ENCODE results near the gene RAB26.
A peak's percentile ranks its signal among the peaks of the same experiment; 100 is the strongest.

RAB26 gene

DNA sequence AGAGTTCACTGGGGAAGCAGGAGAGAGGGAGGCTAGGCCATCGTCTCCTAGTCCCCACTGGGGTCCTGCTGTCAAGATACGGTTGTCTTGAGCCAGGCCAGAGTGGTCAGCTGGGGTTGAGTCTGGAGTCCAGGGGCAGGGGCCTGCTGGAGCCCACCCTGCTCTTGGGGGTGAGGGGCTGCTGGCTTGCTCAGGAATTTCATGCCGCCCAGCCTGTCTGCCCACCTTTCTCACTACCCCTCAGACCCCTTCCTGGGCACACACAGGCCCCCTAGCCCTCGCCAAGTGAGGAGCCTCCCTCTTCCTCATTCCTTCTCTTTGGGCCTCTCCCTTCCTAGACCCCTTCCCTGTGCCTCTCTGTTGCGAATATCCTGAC is 8.4 kb downstream of the RAB26 start:
- intact Hi-C loops (cut with DNase I) = loop anchor here (5.0 kb wide), 1 partner anchor 50 kb away; the partner anchor contains the start of gene MLST8
- no peak for DNase-seq

DNA sequence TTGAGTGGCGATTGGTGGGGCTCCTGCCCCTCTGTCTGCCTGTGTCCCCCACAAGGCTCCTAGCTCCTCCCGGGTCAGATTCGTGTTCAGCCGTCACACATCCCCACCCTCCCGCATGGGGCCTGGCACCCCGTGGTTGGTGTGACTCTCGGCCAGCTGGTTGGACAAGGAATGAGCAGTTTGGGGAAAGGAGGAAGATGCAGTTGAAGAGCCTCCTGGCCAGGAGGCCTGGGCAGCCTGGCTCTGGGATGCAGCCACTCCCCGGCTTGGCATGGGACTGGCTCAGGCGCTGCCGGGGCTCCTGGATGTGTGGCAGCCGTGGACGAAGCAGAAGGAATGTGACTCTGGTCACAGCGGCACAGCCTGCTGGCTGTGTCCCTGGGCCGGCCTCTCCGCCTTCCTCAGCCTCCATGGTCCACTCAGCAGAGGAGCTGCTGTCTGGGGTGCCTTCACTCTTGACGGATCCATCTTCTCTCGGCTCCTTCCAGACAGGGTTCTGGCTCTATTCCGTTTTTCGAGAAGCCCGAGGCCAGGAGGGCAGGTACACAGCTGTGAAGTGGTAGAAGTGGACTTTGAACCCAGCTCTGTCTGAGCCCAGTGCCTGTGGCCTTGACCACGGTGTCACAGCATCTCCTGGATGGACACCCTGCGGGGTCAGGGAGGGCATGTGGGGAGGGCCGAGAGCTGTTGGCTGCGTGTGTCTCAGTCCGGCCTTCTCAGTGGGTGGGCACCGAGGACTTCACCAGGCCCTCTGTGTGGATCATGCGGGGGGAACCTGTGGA is 9.2 kb downstream of the RAB26 start:
- DNase-seq = peak in 1 of 10 donors; percentile 87
- intact Hi-C loops (cut with DNase I) = loop anchor here (5.0 kb wide), 1 partner anchor 50 kb away; the partner anchor contains the start of gene MLST8

DNA sequence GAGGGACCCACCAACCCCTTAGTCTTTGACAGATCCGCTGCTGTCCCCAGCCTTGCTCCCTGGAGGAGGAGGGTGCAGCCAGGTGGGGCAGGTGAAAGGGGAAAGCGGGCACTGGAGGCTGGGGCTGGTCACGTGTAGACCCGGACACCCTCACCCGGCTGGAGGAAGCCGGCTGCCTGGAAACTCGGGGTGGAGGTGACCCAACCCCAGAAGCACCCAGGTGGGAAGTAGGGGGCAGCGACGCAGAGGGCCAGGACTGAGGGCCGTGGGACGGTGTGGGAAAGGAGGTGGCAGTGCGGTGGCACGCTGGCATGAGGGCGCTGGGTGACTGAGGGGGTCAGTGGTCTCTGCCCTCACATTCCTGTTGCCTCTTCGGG is 9.8 kb downstream of the RAB26 start:
- DNase-seq = peak in 1 of 10 donors; percentile 79
- intact Hi-C loops (cut with DNase I) = loop anchor here (5.0 kb wide), 1 partner anchor 49 kb away; the partner anchor contains the start of gene MLST8

DNA sequence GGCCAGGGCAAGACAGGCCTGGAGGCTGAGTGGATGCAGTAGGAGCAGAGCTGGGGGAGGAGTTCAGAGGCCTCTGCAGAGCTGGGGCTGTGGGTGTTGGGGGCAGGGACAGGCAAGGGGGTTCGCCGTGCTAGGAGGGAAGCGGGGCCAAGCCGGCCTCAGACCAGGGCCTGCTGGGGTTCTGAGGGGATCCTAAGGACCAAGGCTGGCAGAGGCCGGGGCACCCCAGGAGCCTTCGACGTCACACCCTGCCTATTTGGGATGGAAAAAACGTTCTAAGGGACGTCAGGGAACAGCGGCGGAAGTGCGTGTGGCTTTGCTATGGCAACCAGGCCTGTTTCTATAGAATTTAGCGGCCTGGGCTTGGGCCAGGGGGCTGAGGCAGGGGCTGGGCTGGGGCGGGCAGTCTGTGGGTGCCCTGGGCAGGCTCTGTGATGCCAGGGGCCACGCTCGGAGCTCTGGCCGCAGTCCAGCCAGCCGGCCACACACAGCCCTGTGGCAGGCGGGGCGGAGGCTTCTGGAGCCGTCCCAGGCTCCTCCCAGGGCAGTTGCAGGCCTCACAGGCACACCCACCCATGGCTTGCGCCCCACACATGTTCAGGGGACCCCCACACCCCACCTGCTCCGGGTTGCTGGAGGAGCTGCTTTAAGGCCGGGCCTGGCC is 10.9 kb downstream of the RAB26 start:
- peak in 8 of 10 donors; percentile 40 to 91 (median 64) for DNase-seq
- intact Hi-C loops (cut with DNase I) = loop anchor here (5.0 kb wide), 1 partner anchor 48 kb away; the partner anchor contains the start of gene MLST8

DNA sequence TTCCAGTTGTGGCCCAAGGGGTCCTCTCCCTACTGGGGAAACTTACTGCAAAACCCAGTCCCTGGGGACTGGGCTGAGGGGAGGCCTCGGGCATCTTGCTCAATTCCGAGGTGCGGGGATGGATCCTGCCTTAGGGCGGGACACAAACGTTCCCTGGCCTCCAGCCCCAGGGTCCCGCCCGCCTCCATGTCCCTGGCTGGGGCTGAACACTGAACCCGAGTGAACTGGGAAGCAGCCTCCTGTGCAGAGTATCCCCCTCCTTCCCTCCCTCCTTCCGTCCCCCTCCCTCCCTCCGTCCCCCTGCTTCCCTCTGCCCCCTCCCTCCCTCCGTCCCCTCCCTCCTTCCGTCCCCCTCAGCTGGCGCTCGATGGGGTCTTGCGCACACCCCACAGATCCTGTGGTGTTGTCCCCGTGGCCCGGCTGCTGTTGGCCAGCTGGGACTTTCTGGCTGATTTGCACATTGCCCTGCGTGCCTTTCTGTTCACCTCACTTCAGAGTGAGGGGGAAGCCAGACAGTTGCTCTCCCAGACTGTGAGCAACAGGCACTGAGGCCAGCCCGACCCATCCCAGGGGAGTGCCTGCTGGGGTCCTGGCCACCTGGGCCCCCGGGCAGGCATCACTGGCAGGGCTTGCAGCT is 12.6 kb downstream of the RAB26 start:
- intact Hi-C loops (cut with DNase I) = no loop called here
- DNase-seq = no peak

DNA sequence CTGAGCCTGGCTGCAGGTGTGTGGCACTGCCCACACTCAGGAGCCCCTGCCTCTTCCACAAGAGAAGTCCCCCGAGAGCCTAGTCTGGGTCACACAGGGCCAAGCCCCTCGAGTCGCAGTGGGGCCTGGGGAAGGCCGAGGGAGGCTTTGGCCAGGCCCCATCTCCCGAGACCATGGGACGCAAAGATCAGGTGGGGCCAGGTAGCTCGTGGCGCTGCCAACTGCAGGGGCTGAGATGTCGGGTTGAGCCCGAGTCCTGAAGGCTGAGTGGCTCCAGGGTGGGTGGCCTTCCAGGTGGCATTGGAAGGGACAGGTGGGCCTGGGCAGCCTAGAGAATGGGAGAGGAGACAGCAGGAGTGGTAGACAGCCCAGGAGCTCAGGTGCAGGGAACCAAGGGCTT is 13.5 kb downstream of the RAB26 start:
- no peak for DNase-seq
- intact Hi-C loops (cut with DNase I) = no loop called here

DNA sequence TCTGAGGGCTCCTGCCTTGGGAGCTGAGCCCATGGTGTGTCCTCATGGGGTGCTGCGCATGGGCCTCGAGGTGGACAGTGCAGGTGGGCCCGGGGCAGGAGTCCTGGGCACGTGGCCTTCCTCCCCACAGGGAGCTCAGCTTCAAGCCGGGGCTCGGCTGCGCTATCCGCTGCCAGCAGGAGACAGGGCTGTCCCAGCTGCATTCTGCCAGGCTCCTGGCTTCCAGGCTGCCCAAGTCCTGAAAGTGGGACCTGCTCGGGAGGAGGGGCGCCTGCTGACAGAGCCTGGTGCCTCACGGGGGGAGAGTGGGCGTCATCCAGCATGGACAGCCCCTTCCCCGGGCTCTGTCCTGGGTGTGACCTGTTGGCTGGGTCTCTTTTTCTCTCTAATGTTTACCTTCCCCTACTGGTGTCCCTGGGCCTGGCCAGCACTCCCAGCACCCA is 14.3 kb downstream of the RAB26 start:
- intact Hi-C loops (cut with DNase I) = no loop called here
- peak in 1 of 10 donors; percentile 74 for DNase-seq

DNA sequence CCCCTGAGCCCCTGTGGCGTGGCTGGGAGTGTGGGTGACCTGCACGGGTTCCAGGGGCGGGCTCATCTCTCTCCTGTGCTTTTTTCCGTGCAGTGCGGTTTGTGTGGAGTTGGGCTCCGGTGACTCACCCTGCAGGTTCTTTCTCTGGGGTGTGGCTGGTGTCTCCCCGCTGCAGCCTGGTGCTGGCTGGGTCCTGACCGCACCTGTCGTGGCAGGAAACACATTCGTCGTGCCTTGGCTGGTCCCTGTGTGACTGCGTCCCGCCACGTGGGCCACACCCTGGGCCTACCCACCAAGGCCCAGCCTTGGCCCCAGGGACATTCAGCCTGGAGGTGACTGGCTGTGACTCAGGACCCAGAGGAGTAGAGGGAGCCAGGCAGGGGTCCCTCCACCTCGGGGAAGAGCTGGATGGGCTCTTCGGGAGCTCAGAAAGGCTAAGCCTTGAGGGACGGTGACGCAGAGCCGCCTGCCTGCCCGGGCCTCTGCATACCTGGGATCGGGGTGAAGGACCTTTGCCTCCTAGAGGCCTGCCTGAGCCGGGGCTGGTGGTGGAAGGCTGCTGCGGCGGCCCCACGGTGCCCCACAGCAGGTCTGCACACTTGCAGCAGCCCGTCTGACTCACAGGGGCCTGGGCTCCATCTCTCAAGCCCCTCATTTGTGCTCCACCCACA is 14.9 kb downstream of the RAB26 start:
- DNase-seq = peak in 1 of 10 donors; percentile 75
- intact Hi-C loops (cut with DNase I) = no loop called here

DNA sequence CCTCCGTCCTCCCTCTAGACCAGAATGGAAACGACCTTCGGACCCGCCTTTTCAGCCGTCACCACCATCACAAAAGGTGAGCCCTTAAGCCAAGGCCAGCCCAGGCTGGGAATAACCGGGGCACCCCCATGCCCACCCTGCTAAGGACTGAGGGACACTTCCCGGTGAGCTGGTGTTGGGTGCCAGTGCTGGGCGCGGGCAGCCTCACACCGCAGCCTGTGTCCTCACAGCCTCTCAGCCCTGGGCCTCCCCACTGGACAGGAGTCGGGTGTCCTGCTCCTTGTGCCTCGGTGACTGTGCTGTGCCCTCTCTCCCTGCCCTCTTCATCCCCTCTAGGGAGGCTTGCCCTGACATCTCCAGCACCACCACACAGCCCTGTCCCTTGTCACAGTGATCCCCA is 17.4 kb downstream of the RAB26 start:
- intact Hi-C loops (cut with DNase I) = no loop called here
- DNase-seq = no peak

DNA sequence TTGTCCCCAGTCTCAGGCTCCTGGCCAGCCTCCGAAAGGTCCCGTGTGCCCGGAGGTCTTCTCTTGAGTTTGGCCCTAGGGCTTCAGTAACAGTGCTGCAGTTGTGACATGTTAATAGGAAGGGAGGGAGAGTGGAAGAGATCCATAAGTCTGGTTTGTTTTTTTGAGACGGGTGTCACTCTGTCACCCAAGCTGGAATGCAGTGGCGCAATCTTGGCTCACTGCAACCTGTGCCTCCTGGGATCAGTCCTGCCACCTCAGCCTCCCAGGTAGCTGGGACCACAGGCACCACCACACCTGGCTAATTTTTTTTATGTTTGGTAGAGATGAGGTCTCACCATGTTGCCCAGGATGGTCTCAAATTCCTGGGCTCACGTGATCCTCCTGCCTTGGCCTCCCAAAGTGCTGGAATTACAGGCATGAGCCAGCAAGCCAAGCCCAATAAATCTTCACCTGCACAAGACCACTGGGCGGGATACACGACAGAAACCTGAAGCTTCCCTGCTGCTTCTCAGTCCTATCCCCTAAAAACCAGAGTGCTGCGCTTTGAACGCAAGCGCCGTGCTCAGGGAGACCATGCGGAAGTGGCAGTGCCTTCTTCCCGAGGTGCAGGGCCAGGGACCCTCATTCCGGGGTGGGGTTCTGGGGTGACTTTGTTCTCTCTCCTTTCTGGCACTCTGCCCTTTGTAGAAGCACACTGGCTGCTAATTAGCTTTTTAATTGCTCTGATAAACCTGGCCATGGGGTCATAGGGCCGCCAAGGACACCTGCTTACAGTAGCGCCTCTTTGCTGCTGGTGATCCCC is 18.0 kb downstream of the RAB26 start:
- intact Hi-C loops (cut with DNase I) = no loop called here
- no peak for DNase-seq

DNA sequence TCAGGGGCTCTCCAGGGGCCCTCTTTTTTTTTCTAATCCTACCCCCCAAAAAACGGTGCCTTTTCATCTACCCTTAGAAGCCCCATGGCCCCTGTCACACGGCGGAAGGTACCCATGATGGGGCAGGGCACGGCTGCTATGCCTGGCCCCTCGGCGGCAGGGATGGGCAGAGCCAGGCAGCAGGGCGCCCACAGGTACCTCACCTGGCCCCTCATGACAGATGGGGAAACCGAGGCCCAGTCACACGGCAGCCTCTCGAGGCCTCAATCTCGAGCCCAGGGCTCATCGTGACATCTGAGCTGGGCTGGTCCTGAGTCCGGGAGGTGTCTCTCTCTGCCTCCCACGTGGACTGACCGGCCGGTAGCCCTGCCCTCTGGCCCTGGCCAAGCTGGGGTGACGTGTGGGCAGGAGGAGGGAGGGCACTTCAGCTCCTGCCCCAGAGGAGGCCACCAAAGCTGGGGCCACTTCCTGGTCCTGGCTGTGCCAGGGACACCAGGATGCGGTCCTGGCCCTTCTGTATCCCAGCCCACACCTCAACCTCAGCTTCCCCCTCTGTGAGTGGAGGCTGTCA is 18.7 kb downstream of the RAB26 start:
- intact Hi-C loops (cut with DNase I) = no loop called here
- no peak for DNase-seq

DNA sequence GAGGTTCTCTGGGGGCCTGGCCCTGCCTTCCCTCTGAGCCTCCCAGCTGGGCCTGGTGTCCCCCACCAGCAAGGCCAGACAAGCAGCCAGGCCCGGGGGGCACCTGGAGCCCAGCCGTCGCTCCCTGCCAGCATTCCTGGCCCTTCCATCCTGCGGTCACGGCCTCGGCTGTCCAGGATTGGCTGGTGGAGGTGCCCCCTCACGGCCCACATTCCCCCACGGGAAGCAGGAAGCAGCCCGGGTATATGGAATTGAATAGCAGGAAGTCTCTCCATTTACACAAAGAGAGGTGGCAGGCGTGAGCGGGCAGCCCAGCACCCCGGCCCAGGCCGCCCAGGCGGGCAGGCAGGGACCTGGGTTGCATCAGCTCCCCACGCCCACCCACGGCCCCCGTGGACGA is 21.7 kb downstream of the RAB26 start:
- DNase-seq = no peak
- intact Hi-C loops (cut with DNase I) = no loop called here

DNA sequence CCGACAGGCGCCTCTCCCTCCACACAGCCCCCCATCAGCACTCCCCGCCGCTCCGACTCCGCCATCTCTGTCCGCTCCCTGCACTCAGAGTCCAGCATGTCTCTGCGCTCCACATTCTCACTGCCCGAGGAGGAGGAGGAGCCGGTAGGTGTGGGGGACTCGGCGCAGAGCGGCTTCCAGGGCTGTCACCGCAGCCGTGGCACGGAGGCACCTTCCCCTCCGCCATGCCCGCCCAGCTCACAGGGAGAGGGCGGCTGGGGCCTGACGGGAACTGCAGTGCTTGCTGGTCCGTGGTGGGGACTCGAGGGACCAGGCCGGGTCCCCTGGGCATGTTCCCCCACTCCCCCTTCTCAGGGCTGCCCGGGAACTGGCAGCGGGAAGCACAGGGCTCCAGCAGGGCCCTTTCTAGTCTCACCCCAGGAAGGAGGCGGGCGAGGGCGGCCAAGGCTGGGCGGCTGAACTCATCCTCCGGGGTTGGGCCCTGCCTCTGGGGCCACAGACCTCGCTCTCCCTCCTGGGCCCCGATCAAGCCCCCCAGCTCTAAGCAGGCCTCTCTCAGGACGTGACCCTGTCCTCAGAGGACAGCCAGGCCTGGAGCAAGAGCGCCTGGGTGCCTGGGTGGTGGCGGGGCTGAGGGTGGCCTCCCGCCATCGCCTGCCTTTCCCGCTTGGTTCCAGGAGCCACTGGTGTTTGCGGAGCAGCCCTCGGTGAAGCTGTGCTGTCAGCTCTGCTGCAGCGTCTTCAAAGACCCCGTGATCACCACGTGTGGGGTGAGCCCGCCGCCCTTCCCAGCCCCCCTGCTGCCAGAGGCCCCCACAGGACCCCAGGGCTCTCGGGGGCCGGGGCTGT is 22.4 kb downstream of the RAB26 start:
- intact Hi-C loops (cut with DNase I) = no loop called here
- no peak for DNase-seq

DNA sequence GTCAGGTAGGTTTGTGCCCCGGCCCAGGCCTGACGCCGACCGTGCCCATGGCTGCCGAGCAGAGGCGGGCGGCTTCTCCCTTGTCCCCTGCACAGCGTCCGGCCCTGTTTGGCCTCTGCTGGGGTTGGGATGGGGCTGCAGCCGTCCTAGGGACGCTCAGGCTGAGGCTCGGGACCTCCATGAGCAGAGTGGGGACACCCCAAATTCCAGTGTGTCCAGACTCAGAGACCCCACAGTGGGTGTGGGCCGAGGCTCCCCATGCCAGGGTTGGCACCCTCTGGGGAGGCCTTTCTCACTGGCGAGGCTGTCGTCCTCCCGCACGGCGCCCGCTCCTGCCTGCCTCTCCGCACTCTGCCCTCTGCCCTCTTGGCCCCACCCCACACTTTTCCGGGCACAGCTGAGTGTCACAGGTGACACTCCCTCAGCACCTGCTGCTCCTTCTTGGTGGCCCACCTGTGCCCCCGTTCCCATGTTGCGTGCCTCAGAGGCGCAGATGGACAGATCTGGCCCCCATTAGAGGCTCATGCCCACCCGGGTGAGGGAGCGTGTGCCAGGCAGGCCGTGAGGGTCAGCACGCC is 23.3 kb downstream of the RAB26 start:
- intact Hi-C loops (cut with DNase I) = no loop called here
- DNase-seq = no peak

DNA sequence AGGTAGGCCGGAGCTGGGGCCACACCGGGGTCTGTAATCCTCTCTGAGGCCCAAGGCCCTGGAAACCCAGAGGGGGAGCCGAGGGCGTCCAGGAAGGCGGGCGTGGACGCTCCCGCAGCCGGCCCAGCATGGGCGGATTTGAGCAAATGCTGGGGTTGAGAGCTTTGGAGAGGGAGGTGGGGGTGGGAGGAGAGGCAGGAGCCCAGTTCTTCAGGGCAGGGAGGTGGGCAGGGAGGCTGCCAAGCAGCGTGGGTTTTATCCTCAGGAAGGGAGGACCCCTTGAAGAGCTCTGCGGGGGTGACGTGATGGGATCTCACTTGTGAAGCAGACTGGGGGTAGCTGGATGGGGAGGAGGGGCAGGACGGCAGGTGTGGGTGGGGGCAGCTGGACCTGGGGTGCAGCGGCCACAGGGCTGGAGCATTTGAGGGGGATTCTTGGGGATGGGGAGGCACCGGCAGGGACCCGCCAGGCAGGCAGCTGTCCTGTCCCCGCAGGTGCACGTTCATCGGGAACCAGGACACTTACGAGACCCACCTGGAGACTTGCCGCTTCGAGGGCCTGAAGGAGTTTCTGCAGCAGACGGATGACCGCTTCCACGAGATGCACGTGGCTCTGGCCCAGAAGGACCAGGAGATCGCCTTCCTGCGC is 24.4 kb downstream of the RAB26 start:
- intact Hi-C loops (cut with DNase I) = no loop called here

DNA sequence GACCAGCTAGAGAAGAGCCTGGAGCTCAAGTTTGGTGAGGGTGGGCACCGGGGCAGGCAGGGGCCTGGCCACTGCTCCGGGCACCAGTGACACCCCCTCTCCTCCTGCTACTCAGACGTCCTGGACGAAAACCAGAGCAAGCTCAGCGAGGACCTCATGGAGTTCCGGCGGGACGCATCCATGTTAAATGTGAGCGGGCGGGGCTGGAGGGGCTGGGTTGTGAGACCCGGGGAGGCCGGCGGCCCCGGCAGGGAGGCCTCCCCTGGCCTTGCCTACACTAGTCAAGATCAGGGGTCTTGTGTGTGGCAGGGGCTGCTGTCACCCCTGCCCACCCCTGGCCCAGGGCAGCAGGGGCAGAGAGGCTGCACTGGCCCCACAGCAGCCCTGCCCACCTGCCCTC is 24.9 kb downstream of the RAB26 start:
- DNase-seq = no peak
- intact Hi-C loops (cut with DNase I) = no loop called here

More for the DNA sequence above, 24.4 kb downstream of the RAB26 start:
- no peak for DNase-seq

DNA sequence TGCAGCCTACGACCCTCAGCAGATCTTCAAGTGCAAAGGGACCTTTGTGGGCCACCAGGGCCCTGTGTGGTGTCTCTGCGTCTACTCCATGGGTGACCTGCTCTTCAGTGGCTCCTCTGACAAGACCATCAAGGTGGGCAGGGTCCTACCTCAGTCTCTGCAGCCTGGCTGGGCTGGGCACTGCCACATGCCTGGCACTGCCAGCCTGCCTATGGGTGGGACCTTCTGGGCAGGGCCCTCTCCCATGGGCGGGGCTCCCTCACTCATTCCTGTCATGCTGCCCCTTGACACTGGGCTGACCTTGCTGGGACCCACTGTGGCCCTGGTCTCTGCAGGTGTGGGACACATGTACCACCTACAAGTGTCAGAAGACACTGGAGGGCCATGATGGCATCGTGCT is 25.5 kb downstream of the RAB26 start:
- DNase-seq = no peak

More for the DNA sequence above, 25.5 kb downstream of the RAB26 start:
- intact Hi-C loops (cut with DNase I) = no loop called here
